Left lung (tissue), 10 donors: ENCODE data around the gene TMEM205. TPM values are rescaled to one million over a fixed set of nuclear protein-coding genes. Genes with fewer than 3 reads are reported as not detected.
"Not testable (repeated sequence)": the region's sequence is repeated elsewhere in the genome, so short reads cannot be mapped to it uniquely, and the experiment has no call there.

Source experiments
- ATAC-seq: fragments of 200-7000 bp; cut with Tn5 transposase; one replicate; pipeline ENCODE4 v1.9.1; 2020; ENCODE audit warnings: moderate library complexity
- DNase-seq, 4 donors: peaks; one replicate each; pipeline ENCODE4 v3.0.0-alpha.2; 2013 to 2020
- H3K27ac ChIP-seq, 2 donors: fragments of 200-600 bp; sonication (generic) in 1 of 2; one replicate each; pipeline versions ENCODE4 v1.5.0 to v1.8.0; 2020 to 2021
- H3K27me3 ChIP-seq, 2 donors: fragments of 200-600 bp; sonication (generic) in 1 of 2; one replicate each; pipeline versions ENCODE4 v1.5.0 to v1.8.0; 2020 to 2021
- H3K36me3 ChIP-seq, 2 donors: fragments of 200-600 bp; sonication (generic) in 1 of 2; one replicate each; pipeline versions ENCODE4 v1.5.0 to v1.8.0; 2020 to 2021
- H3K4me1 ChIP-seq, 2 donors: fragments of 200-600 bp; one replicate each; pipeline ENCODE4 v1.8.0; 2021
- H3K4me3 ChIP-seq, 2 donors: fragments of 200-600 bp; sonication (generic) in 1 of 2; one replicate each; pipeline versions ENCODE4 v1.5.0 to v1.8.0; 2020 to 2021; ENCODE audit warnings: mild to moderate bottlenecking in 1 of 2
- H3K9me3 ChIP-seq, 2 donors: fragments of 200-600 bp; sonication (generic) in 1 of 2; one replicate each; pipeline versions ENCODE4 v1.5.0 to v1.8.0; 2020 to 2021
- intact Hi-C, 2 donors: fragments of 100-400 bp; cut with DNase I; formaldehyde crosslinking; loops; one replicate each; pipeline versions ENCODE4 v1.11.2 to v1.14.2; 2022
- polyA plus RNA-seq, 6 donors: library from polyadenylated mRNA; unstranded; fragments of 120-200 nt; gene quantifications; one replicate each; pipeline ENCODE4 v1.2.1, GENCODE V29; 2013; ENCODE audit not compliant: insufficient read length in 6 of 6
- total RNA-seq, 2 donors: library from RNA; stranded (reverse); fragmentation: NEBNext Ultra II Directional; extraction: Animal tissue kit (Norgen Biotek cat#: 25700); gene quantifications; one replicate each; pipeline ENCODE4 v1.2.1, GENCODE V29; 2021
- TF ChIP-seq, protein P1 (sequence below), 2 donors: fragments of 200-600 bp; sonication (generic) in 1 of 2; IDR thresholded peaks; one replicate each; pipeline versions ENCODE4 v1.5.0 to v1.8.0; 2021; ENCODE audit warnings: antibody characterized with exemption in 2 of 2
- donor health status: DM: no; HTN: yes; CAD: no.
- donor health status: DM: no; HTN: no; CAD: no.

The TMEM205 gene
- total and polyA plus RNA-seq, 8 donors, result 71.4 to 88.0 (median 79.0) TPM

- intact Hi-C loops, result no loop called here
- TF ChIP-seq, protein P1, sequence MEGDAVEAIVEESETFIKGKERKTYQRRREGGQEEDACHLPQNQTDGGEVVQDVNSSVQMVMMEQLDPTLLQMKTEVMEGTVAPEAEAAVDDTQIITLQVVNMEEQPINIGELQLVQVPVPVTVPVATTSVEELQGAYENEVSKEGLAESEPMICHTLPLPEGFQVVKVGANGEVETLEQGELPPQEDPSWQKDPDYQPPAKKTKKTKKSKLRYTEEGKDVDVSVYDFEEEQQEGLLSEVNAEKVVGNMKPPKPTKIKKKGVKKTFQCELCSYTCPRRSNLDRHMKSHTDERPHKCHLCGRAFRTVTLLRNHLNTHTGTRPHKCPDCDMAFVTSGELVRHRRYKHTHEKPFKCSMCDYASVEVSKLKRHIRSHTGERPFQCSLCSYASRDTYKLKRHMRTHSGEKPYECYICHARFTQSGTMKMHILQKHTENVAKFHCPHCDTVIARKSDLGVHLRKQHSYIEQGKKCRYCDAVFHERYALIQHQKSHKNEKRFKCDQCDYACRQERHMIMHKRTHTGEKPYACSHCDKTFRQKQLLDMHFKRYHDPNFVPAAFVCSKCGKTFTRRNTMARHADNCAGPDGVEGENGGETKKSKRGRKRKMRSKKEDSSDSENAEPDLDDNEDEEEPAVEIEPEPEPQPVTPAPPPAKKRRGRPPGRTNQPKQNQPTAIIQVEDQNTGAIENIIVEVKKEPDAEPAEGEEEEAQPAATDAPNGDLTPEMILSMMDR (IDR thresholded peaks at IDR 0.05), result peak; percentile 57 to 70
- Histone ChIP-seq H3K9me3 (no peaks in the 10 kb centered on the region), H3K4me1 (peaks cover 19 to 81% of the 10 kb centered on the region in 2 donors), H3K4me3 (peak overlapping the region; percentile 51 to 72), H3K27me3 (peaks cover 0 to 27% of the 10 kb centered on the region in 2 donors), H3K36me3 (no peaks in the 10 kb centered on the region), H3K27ac (peak overlapping the region; percentile 78 to 93)
- ATAC-seq, result peak; percentile 81
- peak; percentile 93 to 96 (median 95) for DNase-seq
Observed at GRCh38 chr19:11380653-11381537, 34.8 kb upstream of the TMEM205 start.

- no peak overlapping the region for H3K4me3 ChIP-seq
Observed at GRCh38 chr19:11379857-11380350, 33.8 kb upstream of the TMEM205 start.

DNA sequence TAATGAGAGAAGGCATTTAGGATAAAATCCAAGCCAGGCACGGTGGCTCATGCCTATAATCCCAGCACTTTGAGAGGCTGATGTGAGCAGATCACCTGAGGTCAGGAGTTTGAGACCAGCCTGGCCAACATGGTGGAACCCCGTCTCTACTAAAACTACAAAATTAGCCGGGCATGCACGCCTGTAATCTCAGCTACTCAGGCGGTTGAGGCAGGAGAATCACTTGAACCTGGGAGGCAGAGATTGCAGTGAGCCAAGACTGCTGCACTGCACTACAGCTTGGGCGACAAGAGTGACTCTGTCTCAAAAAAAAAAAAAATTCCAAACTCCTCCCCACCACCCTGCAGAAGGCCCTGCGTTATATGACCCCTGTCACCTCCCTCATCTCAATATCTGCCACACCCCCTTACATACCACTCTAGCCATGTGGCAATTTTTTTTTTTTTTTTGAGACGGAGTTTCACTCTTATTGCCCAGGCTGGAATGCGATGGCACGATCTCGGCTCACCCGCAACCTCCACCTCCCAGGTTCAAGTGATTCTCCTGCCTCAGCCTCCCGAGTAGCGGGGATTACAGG lies 33.3 kb upstream of the TMEM205 start:
- intact Hi-C loops, ATAC-seq, DNase-seq, H3K36me3 ChIP-seq, H3K4me3 ChIP-seq, H3K9me3 ChIP-seq: not testable (repeated sequence)
- H3K27me3 ChIP-seq, result peaks cover 0 to 27% of the 10 kb centered on the region in 2 donors
- H3K4me1 ChIP-seq, result peaks cover 18 to 87% of the 10 kb centered on the region in 2 donors
- peak overlapping the region in 1 of 2 donors; percentile 8 for H3K27ac ChIP-seq

More at GRCh38 chr19:11379857-11380350, 33.8 kb upstream of the TMEM205 start:
- H3K4me1 ChIP-seq, result peaks cover 19 to 89% of the 10 kb centered on the region in 2 donors
- H3K9me3 ChIP-seq, result no peaks in the 10 kb centered on the region
- intact Hi-C loops, result no loop called here
- DNase-seq (no peak), ATAC-seq (no peak)
- peaks cover 0 to 27% of the 10 kb centered on the region in 2 donors for H3K27me3 ChIP-seq
- no peaks in the 10 kb centered on the region for H3K36me3 ChIP-seq
- TF ChIP-seq, protein P1 (IDR thresholded peaks at IDR 0.05), result no peak
- H3K27ac ChIP-seq, result no peak overlapping the region

DNA sequence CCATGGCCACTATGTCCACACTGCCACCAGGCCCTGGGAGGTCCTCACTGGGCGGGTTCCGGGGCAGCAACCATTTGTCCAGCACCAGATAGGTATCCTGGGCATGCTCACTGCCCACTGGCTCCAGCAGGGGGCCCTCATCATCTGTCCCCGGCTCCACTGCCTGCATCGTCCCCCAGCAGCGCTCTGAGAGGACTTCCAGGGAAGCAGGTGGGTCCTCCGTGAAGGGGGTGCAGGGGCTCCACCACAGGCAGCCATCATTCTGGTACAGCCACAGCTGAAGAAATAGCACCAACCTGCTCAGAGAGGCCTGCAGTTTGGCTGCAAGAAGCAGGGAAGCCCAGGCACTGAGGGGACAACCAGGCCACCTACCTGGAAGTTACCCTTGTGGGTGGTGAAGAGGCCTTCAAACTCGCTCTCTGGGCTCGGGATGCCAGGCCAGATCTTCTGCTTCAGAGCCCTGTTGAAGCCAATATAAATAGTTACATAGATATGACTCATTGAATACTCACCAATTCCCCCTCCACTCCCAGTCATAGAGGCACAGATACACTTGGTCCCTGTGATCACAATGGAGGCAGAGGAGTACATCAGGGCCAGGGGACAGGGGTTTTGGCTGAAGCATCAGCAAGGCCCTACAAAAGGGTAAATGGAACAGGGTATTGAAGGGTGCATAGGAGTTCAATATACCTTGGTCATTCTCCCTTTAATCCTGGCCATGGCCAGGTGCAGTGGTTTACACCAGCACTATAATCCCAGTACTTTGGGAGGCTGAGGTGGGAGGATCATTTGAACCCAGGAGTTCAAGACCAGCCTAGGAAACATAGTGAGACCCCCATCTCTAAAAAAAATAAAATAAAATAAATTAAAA lies 32.5 kb upstream of the TMEM205 start:
- no peaks in the 10 kb centered on the region for H3K36me3 ChIP-seq
- peaks cover 11 to 87% of the 10 kb centered on the region in 2 donors for H3K4me1 ChIP-seq
- TF ChIP-seq, protein P1 (IDR thresholded peaks at IDR 0.05), result peak; percentile 44 to 64
- H3K9me3 ChIP-seq, result no peaks in the 10 kb centered on the region
- ATAC-seq (no peak), DNase-seq (peak in 2 of 4 donors; percentile 46 to 83)
- H3K27me3 ChIP-seq, result peaks cover 0 to 19% of the 10 kb centered on the region in 2 donors
- peak overlapping the region; percentile 13 to 95 for H3K27ac ChIP-seq
- intact Hi-C loops, result no loop called here
- no peak overlapping the region for H3K4me3 ChIP-seq

- DNase-seq (no peak), ATAC-seq (no peak)
- H3K4me3 ChIP-seq, result no peak overlapping the region
- no peaks in the 10 kb centered on the region for H3K36me3 ChIP-seq
- peaks cover 0 to 11% of the 10 kb centered on the region in 2 donors for H3K27me3 ChIP-seq
- H3K4me1 ChIP-seq, result peaks cover 6 to 81% of the 10 kb centered on the region in 2 donors
- intact Hi-C loops, result no loop called here
- peak overlapping the region; percentile 95 to 96 for H3K27ac ChIP-seq
- TF ChIP-seq, protein P1 (IDR thresholded peaks at IDR 0.05), result no peak
- H3K9me3 ChIP-seq, result no peaks in the 10 kb centered on the region
Observed at GRCh38 chr19:11377756-11378155, 31.7 kb upstream of the TMEM205 start.
